IgD-negative memory B cell (primary cell): ENCODE measurements around the gene IBTK. TPM values are rescaled to one million over a fixed set of nuclear protein-coding genes. Genes with fewer than 3 reads are reported as not detected.
"Not testable (repeated sequence)": the region's sequence is repeated elsewhere in the genome, so short reads cannot be mapped to it uniquely, and the experiment has no call there.

ENCODE experiments used
- H3K27ac Mint-ChIP-seq, 3 donors: one replicate each; pipeline ENCODE4 v1.8.0; 2020 to 2022; ENCODE audit warnings: mild to moderate bottlenecking in 3 of 3, mixed read lengths in 3 of 3, moderate library complexity in 1 of 3
- H3K27me3 Mint-ChIP-seq: one replicate; pipeline ENCODE4 v1.8.0; 2021; ENCODE audit warnings: mixed read lengths
- H3K36me3 Mint-ChIP-seq: one replicate; pipeline ENCODE4 v1.8.0; 2020; ENCODE audit warnings: mild to moderate bottlenecking, mixed read lengths
- H3K4me1 Mint-ChIP-seq, 3 donors: one replicate each; pipeline ENCODE4 v1.8.0; 2020 to 2022; ENCODE audit warnings: mixed read lengths in 3 of 3, mild to moderate bottlenecking in 1 of 3
- H3K4me3 Mint-ChIP-seq, 4 donors: one replicate each; pipeline ENCODE4 v1.8.0; 2020 to 2022; ENCODE audit warnings: mild to moderate bottlenecking in 4 of 4, mixed read lengths in 4 of 4, moderate library complexity in 3 of 4
- H3K9me3 Mint-ChIP-seq, 3 donors: one replicate each; pipeline ENCODE4 v1.8.0; 2020 to 2021; ENCODE audit warnings: mixed read lengths in 3 of 3, mild to moderate bottlenecking in 1 of 3
- polyA plus RNA-seq: library from polyadenylated mRNA; unstranded; fragments of 300-500 nt; fragmentation: Illumina TruSeq; gene quantifications from one replicate; pipeline ENCODE4 v1.2.3, GENCODE V29; 2021

Gene IBTK
- polyA plus RNA-seq, 1 donor from 2014 or later: 13.1 TPM

GRCh38 chr6:82254722-82255121, 7.2 kb upstream of the IBTK start:
- H3K36me3 Mint-ChIP-seq, H3K4me1 Mint-ChIP-seq, H3K27ac Mint-ChIP-seq, H3K27me3 Mint-ChIP-seq, H3K9me3 Mint-ChIP-seq, H3K4me3 Mint-ChIP-seq: not testable (repeated sequence)

GRCh38 chr6:82251942-82252341, 4.4 kb upstream of the IBTK start:
- Mint-ChIP-seq H3K27ac (no peak overlapping the region), H3K4me3 (peak overlapping the region in 1 of 4 donors; percentile 4), H3K27me3 (no peaks in the 10 kb centered on the region), H3K4me1 (peaks cover 6 to 8% (median 7%) of the 10 kb centered on the region in 3 donors), H3K36me3 (no peaks in the 10 kb centered on the region), H3K9me3 (no peaks in the 10 kb centered on the region)

- Mint-ChIP-seq H3K27me3 (no peaks in the 10 kb centered on the region), H3K4me3 (peak overlapping the region; percentile 26 to 97 (median 47)), H3K36me3 (no peaks in the 10 kb centered on the region), H3K4me1 (peaks cover 21 to 29% (median 25%) of the 10 kb centered on the region in 3 donors), H3K9me3 (no peaks in the 10 kb centered on the region), H3K27ac (peak overlapping the region in 1 of 3 donors; percentile 41)
Measured at GRCh38 chr6:82249381-82250253, 2.1 kb upstream of the IBTK start.

- peaks cover 32 to 41% (median 33%) of the 10 kb centered on the region in 3 donors for H3K4me1 Mint-ChIP-seq
- peak overlapping the region; percentile 89 to 99 (median 97) for H3K27ac Mint-ChIP-seq
- no peaks in the 10 kb centered on the region for H3K27me3 Mint-ChIP-seq
- no peaks in the 10 kb centered on the region for H3K36me3 Mint-ChIP-seq
- H3K4me3 Mint-ChIP-seq: peak overlapping the region; percentile 97 to 100 (median 98)
- H3K9me3 Mint-ChIP-seq: no peaks in the 10 kb centered on the region
Measured at GRCh38 chr6:82248273-82248735, 760 bp upstream of the IBTK start.

GRCh38 chr6:82246802-82247504, 591 bp downstream of the IBTK start:
- Mint-ChIP-seq H3K27ac (peak overlapping the region; percentile 89 to 99 (median 97)), H3K36me3 (peaks cover 3% of the 10 kb centered on the region), H3K9me3 (no peaks in the 10 kb centered on the region), H3K4me1 (peaks cover 34 to 45% (median 36%) of the 10 kb centered on the region in 3 donors), H3K27me3 (no peaks in the 10 kb centered on the region), H3K4me3 (peak overlapping the region; percentile 97 to 100 (median 98))

- H3K36me3 Mint-ChIP-seq: peaks cover 3% of the 10 kb centered on the region
- H3K27me3 Mint-ChIP-seq: no peaks in the 10 kb centered on the region
- peak overlapping the region; percentile 97 to 100 (median 98) for H3K4me3 Mint-ChIP-seq
- peak overlapping the region in 2 of 3 donors; percentile 89 to 99 for H3K27ac Mint-ChIP-seq
- peaks cover 34 to 46% (median 36%) of the 10 kb centered on the region in 3 donors for H3K4me1 Mint-ChIP-seq
- H3K9me3 Mint-ChIP-seq: no peaks in the 10 kb centered on the region
Measured at GRCh38 chr6:82246370-82246769, 1.2 kb downstream of the IBTK start.

GRCh38 chr6:82245376-82245775, 2.2 kb downstream of the IBTK start:
- H3K4me1 Mint-ChIP-seq: peaks cover 34 to 53% (median 42%) of the 10 kb centered on the region in 3 donors

GRCh38 chr6:82243884-82244283, 3.7 kb downstream of the IBTK start:
- H3K27ac Mint-ChIP-seq: no peak overlapping the region

More at GRCh38 chr6:82245376-82245775, 2.2 kb downstream of the IBTK start:
- H3K27me3 Mint-ChIP-seq: no peaks in the 10 kb centered on the region
- no peaks in the 10 kb centered on the region for H3K9me3 Mint-ChIP-seq
- H3K4me3 Mint-ChIP-seq: peak overlapping the region; percentile 48 to 100 (median 74)
- H3K27ac Mint-ChIP-seq: peak overlapping the region in 2 of 3 donors; percentile 57 to 68
- H3K36me3 Mint-ChIP-seq: peaks cover 3% of the 10 kb centered on the region

GRCh38 chr6:82240186-82240585, 7.4 kb downstream of the IBTK start:
- Mint-ChIP-seq H3K4me3 (no peak overlapping the region), H3K9me3 (no peaks in the 10 kb centered on the region), H3K27me3 (no peaks in the 10 kb centered on the region), H3K4me1 (peaks cover 23 to 33% (median 27%) of the 10 kb centered on the region in 3 donors), H3K27ac (no peak overlapping the region), H3K36me3 (peaks cover 3% of the 10 kb centered on the region)

More at GRCh38 chr6:82243884-82244283, 3.7 kb downstream of the IBTK start:
- Mint-ChIP-seq H3K4me1 (peaks cover 40 to 53% (median 43%) of the 10 kb centered on the region in 3 donors), H3K36me3 (peaks cover 3% of the 10 kb centered on the region), H3K9me3 (no peaks in the 10 kb centered on the region), H3K4me3 (peak overlapping the region in 1 of 4 donors; percentile 97), H3K27me3 (no peaks in the 10 kb centered on the region)

- Mint-ChIP-seq H3K27ac (no peak overlapping the region), H3K27me3 (no peaks in the 10 kb centered on the region), H3K4me3 (no peak overlapping the region), H3K9me3 (no peaks in the 10 kb centered on the region), H3K36me3 (peaks cover 3% of the 10 kb centered on the region), H3K4me1 (peaks cover 21 to 27% (median 23%) of the 10 kb centered on the region in 3 donors)
Measured at GRCh38 chr6:82239597-82239996, 7.9 kb downstream of the IBTK start.

GRCh38 chr6:82237013-82237412, 10.5 kb downstream of the IBTK start:
- Mint-ChIP-seq H3K36me3 (no peaks in the 10 kb centered on the region), H3K9me3 (no peaks in the 10 kb centered on the region), H3K27ac (no peak overlapping the region), H3K4me1 (peaks cover 8 to 12% (median 11%) of the 10 kb centered on the region in 3 donors), H3K4me3 (no peak overlapping the region), H3K27me3 (no peaks in the 10 kb centered on the region)

GRCh38 chr6:82227770-82228169, 19.8 kb downstream of the IBTK start:
- Mint-ChIP-seq H3K27ac (peak overlapping the region in 1 of 3 donors; percentile 61), H3K27me3 (no peaks in the 10 kb centered on the region), H3K36me3 (peaks cover 4% of the 10 kb centered on the region), H3K4me3 (no peak overlapping the region), H3K9me3 (no peaks in the 10 kb centered on the region), H3K4me1 (peaks cover 6 to 13% (median 8%) of the 10 kb centered on the region in 3 donors)

- Mint-ChIP-seq H3K27ac (no peak overlapping the region), H3K9me3 (peaks cover 0 to under 1% (median 0%) of the 10 kb centered on the region in 3 donors), H3K4me3 (no peak overlapping the region), H3K36me3 (peaks cover 2% of the 10 kb centered on the region), H3K27me3 (no peaks in the 10 kb centered on the region), H3K4me1 (no peaks in the 10 kb centered on the region)
Measured at GRCh38 chr6:82220167-82220566, 27.4 kb downstream of the IBTK start.

- H3K9me3 Mint-ChIP-seq: peaks cover 0 to 1% (median 0%) of the 10 kb centered on the region in 3 donors
- no peak overlapping the region for H3K27ac Mint-ChIP-seq
- peaks cover 2% of the 10 kb centered on the region for H3K36me3 Mint-ChIP-seq
- no peaks in the 10 kb centered on the region for H3K27me3 Mint-ChIP-seq
- H3K4me3 Mint-ChIP-seq: no peak overlapping the region
- no peaks in the 10 kb centered on the region for H3K4me1 Mint-ChIP-seq
Measured at GRCh38 chr6:82217018-82217586, 30.4 kb downstream of the IBTK start.

- Mint-ChIP-seq H3K27ac (no peak overlapping the region), H3K4me3 (no peak overlapping the region), H3K9me3 (peaks cover 0 to 1% (median 0%) of the 10 kb centered on the region in 3 donors), H3K27me3 (no peaks in the 10 kb centered on the region), H3K36me3 (peaks cover 2% of the 10 kb centered on the region), H3K4me1 (no peaks in the 10 kb centered on the region)
Measured at GRCh38 chr6:82216549-82216948, 31.0 kb downstream of the IBTK start.
